T-helper 2 cell treated with Interferon-gamma antibody and Interleukin-4, amounts not matched to agents 5 μg/mL and 100 μg/mL, for 36 hours (primary cell): ENCODE results near the gene LAMP1.
"Not testable (repeated sequence)": the region's sequence is repeated elsewhere in the genome, so short reads cannot be mapped to it uniquely, and the experiment has no call there.

Source experiments
- DNase-seq: peaks from one replicate; pipeline ENCODE4 v3.0.0; 2021; ENCODE audit warnings: low spot score
- H3K27ac Mint-ChIP-seq: one replicate; pipeline ENCODE4 v1.8.0; 2021; ENCODE audit warnings: mild to moderate bottlenecking, mixed read lengths
- H3K27me3 Mint-ChIP-seq: one replicate; pipeline ENCODE4 v1.8.0; 2021; ENCODE audit warnings: low read depth, mixed read lengths
- H3K36me3 Mint-ChIP-seq: one replicate; pipeline ENCODE4 v1.8.0; 2021; ENCODE audit warnings: low read depth, mixed read lengths
- H3K4me1 Mint-ChIP-seq: one replicate; pipeline ENCODE4 v1.8.0; 2021; ENCODE audit warnings: low read depth, mixed read lengths
- H3K4me3 Mint-ChIP-seq: one replicate; pipeline ENCODE4 v1.8.0; 2022; ENCODE audit warnings: mild to moderate bottlenecking, moderate library complexity, mixed read lengths
- H3K9me3 Mint-ChIP-seq: one replicate; pipeline ENCODE4 v1.8.0; 2021; ENCODE audit warnings: mixed read lengths

The LAMP1 gene

GRCh38 chr13:113325779-113326178 is 28.7 kb downstream of the LAMP1 start:
- H3K36me3 Mint-ChIP-seq: peaks cover 17% of the 10 kb centered on the region
- H3K4me1 Mint-ChIP-seq: no peaks in the 10 kb centered on the region
- no peaks in the 10 kb centered on the region for H3K9me3 Mint-ChIP-seq
- no peak overlapping the region for H3K4me3 Mint-ChIP-seq
- no peak overlapping the region for H3K27ac Mint-ChIP-seq
- no peaks in the 10 kb centered on the region for H3K27me3 Mint-ChIP-seq
- DNase-seq: no peak

GRCh38 chr13:113327391-113327765 is 30.3 kb downstream of the LAMP1 start:
- Mint-ChIP-seq H3K4me1 (no peaks in the 10 kb centered on the region), H3K27ac (no peak overlapping the region), H3K9me3 (no peaks in the 10 kb centered on the region), H3K4me3 (no peak overlapping the region), H3K36me3 (peaks cover 8% of the 10 kb centered on the region), H3K27me3 (no peaks in the 10 kb centered on the region)
- no peak for DNase-seq

- Mint-ChIP-seq H3K27me3 (no peaks in the 10 kb centered on the region), H3K4me3 (no peak overlapping the region), H3K9me3 (no peaks in the 10 kb centered on the region), H3K27ac (no peak overlapping the region), H3K4me1 (no peaks in the 10 kb centered on the region), H3K36me3 (peaks cover 7% of the 10 kb centered on the region)
- no peak for DNase-seq
Measured at GRCh38 chr13:113327766-113328471, 30.9 kb downstream of the LAMP1 start.

GRCh38 chr13:113328851-113329250 is 31.8 kb downstream of the LAMP1 start:
- no peaks in the 10 kb centered on the region for H3K4me1 Mint-ChIP-seq
- no peak overlapping the region for H3K27ac Mint-ChIP-seq
- H3K36me3 Mint-ChIP-seq: no peaks in the 10 kb centered on the region
- H3K4me3 Mint-ChIP-seq: no peak overlapping the region
- no peaks in the 10 kb centered on the region for H3K9me3 Mint-ChIP-seq
- H3K27me3 Mint-ChIP-seq: no peaks in the 10 kb centered on the region
- DNase-seq: no peak

DNA sequence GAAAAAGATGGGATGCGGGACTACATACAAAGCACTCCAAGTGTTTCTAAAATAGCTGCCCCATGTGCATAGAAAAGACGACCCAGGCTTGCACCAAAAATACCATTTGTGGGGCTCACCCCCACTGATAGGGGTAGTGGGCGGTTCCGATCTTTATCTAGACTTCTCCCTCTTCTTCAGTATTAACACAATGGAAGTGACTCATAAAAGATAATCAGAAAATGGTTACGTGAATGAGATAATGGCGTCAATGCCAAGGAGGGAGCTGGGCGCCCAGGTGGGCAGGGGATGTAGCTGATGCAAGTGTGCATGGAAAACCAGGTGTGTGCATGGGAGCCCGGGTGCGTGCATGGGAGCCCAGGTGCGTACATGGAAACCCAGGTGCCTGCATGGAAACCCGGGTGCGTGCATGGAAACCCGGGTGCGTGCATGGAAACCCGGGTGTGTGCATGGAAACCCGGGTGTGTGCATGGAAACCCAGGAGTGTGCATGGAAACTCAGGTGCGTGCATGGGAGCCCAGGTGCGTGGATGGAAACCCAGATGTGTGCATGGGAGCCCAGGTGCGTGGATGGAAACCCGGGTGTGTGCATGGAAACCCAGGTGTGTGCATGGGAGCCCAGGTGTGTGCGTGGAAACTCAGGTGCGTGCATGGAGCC is 32.7 kb downstream of the LAMP1 start:
- Mint-ChIP-seq H3K4me1 (no peaks in the 10 kb centered on the region), H3K36me3 (no peaks in the 10 kb centered on the region), H3K27me3 (no peaks in the 10 kb centered on the region), H3K27ac (no peak overlapping the region), H3K9me3 (no peaks in the 10 kb centered on the region), H3K4me3 (no peak overlapping the region)
- DNase-seq: no peak

- Mint-ChIP-seq H3K36me3 (no peaks in the 10 kb centered on the region), H3K27ac (no peak overlapping the region), H3K9me3 (no peaks in the 10 kb centered on the region), H3K27me3 (no peaks in the 10 kb centered on the region), H3K4me1 (peaks cover 2% of the 10 kb centered on the region), H3K4me3 (no peak overlapping the region)
- DNase-seq: no peak
Measured at GRCh38 chr13:113332615-113333014, 35.6 kb downstream of the LAMP1 start.

DNA sequence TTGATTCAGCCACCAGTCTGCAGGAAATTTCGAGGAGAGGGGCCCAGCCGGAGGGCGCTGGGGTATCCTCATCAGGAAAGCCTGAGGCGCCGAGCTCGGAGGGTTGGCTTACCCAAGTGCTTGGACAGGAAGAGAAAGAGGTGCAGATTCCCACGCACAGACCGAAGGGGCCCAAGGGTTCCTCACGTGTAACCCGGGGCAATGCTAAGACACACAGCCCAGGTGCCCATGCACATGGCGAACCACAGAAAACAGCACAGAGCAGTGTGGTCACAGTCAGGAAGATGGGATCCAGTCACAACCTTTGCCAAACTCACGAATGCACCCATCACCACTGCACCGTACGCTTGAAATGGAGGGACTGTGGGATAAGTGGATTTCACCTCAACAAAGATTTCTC is 36.0 kb downstream of the LAMP1 start:
- H3K9me3 Mint-ChIP-seq: no peaks in the 10 kb centered on the region
- H3K27me3 Mint-ChIP-seq: no peaks in the 10 kb centered on the region
- peaks cover 2% of the 10 kb centered on the region for H3K4me1 Mint-ChIP-seq
- H3K4me3 Mint-ChIP-seq: no peak overlapping the region
- DNase-seq: no peak
- H3K27ac Mint-ChIP-seq: no peak overlapping the region
- no peaks in the 10 kb centered on the region for H3K36me3 Mint-ChIP-seq

- no peak overlapping the region for H3K4me3 Mint-ChIP-seq
- H3K4me1 Mint-ChIP-seq: peaks cover 2% of the 10 kb centered on the region
- H3K27me3 Mint-ChIP-seq: no peaks in the 10 kb centered on the region
- H3K9me3 Mint-ChIP-seq: no peaks in the 10 kb centered on the region
- no peak for DNase-seq
- no peak overlapping the region for H3K27ac Mint-ChIP-seq
- H3K36me3 Mint-ChIP-seq: no peaks in the 10 kb centered on the region
Measured at GRCh38 chr13:113337556-113337955, 40.5 kb downstream of the LAMP1 start.

GRCh38 chr13:113337976-113338375 is 40.9 kb downstream of the LAMP1 start:
- peaks cover 2% of the 10 kb centered on the region for H3K4me1 Mint-ChIP-seq
- H3K27ac Mint-ChIP-seq: no peak overlapping the region
- H3K27me3 Mint-ChIP-seq: no peaks in the 10 kb centered on the region
- no peaks in the 10 kb centered on the region for H3K36me3 Mint-ChIP-seq
- H3K9me3 Mint-ChIP-seq: no peaks in the 10 kb centered on the region
- no peak overlapping the region for H3K4me3 Mint-ChIP-seq
- no peak for DNase-seq

GRCh38 chr13:113338451-113338850 is 41.4 kb downstream of the LAMP1 start:
- Mint-ChIP-seq H3K4me3 (no peak overlapping the region), H3K36me3 (no peaks in the 10 kb centered on the region), H3K27ac (no peak overlapping the region), H3K27me3 (no peaks in the 10 kb centered on the region), H3K4me1 (peaks cover 2% of the 10 kb centered on the region), H3K9me3 (no peaks in the 10 kb centered on the region)
- no peak for DNase-seq

DNA sequence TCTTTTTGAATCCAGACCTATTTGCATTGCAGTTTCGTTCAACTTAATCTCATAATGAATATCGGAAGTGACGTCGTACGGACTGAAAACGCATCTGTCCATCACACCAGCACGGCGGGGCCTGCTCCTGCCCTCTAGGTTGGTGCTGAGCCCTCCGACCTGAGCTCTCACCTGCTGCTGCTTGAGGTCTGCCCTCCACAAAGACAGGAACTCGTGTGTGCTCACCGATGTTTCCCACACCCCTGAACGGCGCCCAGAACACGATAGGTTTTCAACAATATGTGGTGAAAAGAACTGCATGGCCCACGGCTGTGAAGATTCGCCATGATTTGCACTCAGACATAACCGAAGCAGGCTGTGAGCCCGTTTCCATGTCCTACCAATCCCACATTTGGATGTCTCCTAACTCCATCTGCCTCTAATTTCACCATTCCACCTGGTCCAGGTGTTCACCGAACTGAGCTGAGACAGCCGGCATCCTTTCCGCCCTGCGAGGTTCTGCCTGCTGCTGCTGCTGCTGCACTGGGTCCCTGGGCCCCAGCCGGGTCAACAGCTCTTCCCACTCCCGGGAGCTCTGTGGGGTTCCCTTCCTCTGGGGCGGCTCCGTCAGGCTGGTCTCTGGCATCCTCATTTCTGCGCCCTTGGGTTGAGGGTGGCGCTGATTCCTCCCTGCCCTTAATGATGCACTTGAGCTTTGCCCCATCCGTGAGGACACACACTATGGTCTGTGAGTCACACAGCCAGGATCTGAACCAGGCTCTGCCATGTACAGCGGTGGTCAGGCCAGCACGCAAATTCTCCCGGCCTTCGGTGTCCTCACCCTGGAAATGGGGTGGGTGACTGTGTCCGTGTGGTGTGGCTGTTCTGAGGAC is 46.0 kb downstream of the LAMP1 start:
- Mint-ChIP-seq H3K27me3 (no peaks in the 10 kb centered on the region), H3K9me3 (peaks cover 11% of the 10 kb centered on the region), H3K36me3 (peaks cover 4% of the 10 kb centered on the region), H3K27ac (no peak overlapping the region), H3K4me3 (no peak overlapping the region), H3K4me1 (no peaks in the 10 kb centered on the region)
- no peak for DNase-seq

DNA sequence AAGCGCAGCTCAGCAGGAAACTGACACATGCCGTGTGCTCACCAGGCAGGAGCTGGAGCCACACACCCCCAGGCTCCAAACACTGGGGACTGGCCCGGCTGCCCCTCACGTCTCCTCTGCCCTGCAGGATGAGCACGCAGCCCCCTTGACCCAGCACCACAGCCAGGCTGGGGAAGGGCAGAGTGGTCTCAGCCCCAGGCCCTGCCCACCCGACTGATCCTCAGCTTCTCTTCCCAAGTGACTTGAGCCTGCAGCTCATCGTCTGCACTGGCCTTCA is 46.6 kb downstream of the LAMP1 start:
- Mint-ChIP-seq H3K4me1 (no peaks in the 10 kb centered on the region), H3K4me3 (no peak overlapping the region), H3K27me3 (no peaks in the 10 kb centered on the region), H3K9me3 (peaks cover 11% of the 10 kb centered on the region), H3K36me3 (peaks cover 4% of the 10 kb centered on the region), H3K27ac (no peak overlapping the region)
- no peak for DNase-seq

- Mint-ChIP-seq H3K27ac (no peak overlapping the region), H3K36me3 (peaks cover 4% of the 10 kb centered on the region), H3K27me3 (no peaks in the 10 kb centered on the region), H3K4me3 (no peak overlapping the region), H3K9me3 (peaks cover 11% of the 10 kb centered on the region), H3K4me1 (no peaks in the 10 kb centered on the region)
- no peak for DNase-seq
Measured at GRCh38 chr13:113345486-113345885, 48.4 kb downstream of the LAMP1 start.

- not testable (repeated sequence) for H3K27ac Mint-ChIP-seq, H3K4me3 Mint-ChIP-seq, H3K4me1 Mint-ChIP-seq, DNase-seq, H3K36me3 Mint-ChIP-seq, H3K27me3 Mint-ChIP-seq
- H3K9me3 Mint-ChIP-seq: peaks cover 11% of the 10 kb centered on the region
Measured at GRCh38 chr13:113347736-113348225, 50.7 kb downstream of the LAMP1 start.
